ENCODE data around the gene MDH2. TPM values are rescaled to one million over a fixed set of nuclear protein-coding genes. Genes with fewer than 3 reads are reported as not detected.
"Not testable (repeated sequence)": the region's sequence is repeated elsewhere in the genome, so short reads cannot be mapped to it uniquely, and the experiment has no call there.

MDH2 gene
- polyA plus RNA-seq, 1 experiment, result 116 TPM

DNA sequence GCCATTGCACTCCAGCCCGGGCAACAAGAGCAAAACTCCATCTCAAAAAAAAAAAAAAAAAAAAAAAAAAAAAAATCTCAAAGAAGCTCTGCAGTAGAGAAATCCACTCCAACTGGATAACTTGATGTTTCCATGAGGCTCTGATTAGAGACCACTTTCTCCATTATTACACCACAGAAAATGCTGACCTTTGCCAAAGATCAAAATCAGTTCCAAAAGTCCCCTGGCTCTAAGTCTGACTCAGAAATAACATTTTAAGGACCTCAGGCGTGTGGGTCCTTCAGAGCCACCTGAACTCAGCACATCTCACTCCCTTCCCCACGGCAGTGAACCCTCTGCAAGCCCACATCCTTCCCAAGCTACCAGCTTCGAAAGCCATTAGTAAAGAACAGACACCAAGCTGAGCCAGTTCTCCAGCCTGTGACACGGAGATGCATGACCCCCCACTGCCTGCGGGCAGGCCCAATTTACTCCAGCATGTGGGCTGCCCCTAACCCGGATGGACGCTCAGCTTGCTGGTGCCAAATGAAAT is 39.7 kb upstream of the MDH2 start:
- Histone ChIP-seq H3K27ac (ENCODE audit: low read depth, low read length) (no peak overlapping the region), H3K27me3 (ENCODE audit: control insufficient read depth, insufficient read depth, low read length) (no peaks in the 10 kb centered on the region), H3K4me3 (ENCODE audit: low read depth, low read length) (no peak overlapping the region), H3K9me3 (ENCODE audit: control insufficient read depth, insufficient read depth, low read length) (no peaks in the 10 kb centered on the region)
- TF ChIP-seq, protein P1, sequence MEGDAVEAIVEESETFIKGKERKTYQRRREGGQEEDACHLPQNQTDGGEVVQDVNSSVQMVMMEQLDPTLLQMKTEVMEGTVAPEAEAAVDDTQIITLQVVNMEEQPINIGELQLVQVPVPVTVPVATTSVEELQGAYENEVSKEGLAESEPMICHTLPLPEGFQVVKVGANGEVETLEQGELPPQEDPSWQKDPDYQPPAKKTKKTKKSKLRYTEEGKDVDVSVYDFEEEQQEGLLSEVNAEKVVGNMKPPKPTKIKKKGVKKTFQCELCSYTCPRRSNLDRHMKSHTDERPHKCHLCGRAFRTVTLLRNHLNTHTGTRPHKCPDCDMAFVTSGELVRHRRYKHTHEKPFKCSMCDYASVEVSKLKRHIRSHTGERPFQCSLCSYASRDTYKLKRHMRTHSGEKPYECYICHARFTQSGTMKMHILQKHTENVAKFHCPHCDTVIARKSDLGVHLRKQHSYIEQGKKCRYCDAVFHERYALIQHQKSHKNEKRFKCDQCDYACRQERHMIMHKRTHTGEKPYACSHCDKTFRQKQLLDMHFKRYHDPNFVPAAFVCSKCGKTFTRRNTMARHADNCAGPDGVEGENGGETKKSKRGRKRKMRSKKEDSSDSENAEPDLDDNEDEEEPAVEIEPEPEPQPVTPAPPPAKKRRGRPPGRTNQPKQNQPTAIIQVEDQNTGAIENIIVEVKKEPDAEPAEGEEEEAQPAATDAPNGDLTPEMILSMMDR (IDR thresholded peaks at IDR 0.05; ENCODE audit: low read depth, low read length), result no peak
- CTCF ChIA-PET, result interaction anchor here (0.6 to 1.2 kb wide), 3 partner anchors 12 to 245 kb away, joined by 3 to 6 read pairs (median 6); partner anchors contain the start of genes MDH2 and STYXL1
- no peak for DNase-seq (ENCODE audit: low read depth, low spot score)
- POLR2A ChIA-PET, result interaction anchor here (0.6 to 0.7 kb wide), 2 partner anchors 15 to 23 kb away, joined by 3 to 5 read pairs; no protein-coding TSS in a partner anchor

DNA sequence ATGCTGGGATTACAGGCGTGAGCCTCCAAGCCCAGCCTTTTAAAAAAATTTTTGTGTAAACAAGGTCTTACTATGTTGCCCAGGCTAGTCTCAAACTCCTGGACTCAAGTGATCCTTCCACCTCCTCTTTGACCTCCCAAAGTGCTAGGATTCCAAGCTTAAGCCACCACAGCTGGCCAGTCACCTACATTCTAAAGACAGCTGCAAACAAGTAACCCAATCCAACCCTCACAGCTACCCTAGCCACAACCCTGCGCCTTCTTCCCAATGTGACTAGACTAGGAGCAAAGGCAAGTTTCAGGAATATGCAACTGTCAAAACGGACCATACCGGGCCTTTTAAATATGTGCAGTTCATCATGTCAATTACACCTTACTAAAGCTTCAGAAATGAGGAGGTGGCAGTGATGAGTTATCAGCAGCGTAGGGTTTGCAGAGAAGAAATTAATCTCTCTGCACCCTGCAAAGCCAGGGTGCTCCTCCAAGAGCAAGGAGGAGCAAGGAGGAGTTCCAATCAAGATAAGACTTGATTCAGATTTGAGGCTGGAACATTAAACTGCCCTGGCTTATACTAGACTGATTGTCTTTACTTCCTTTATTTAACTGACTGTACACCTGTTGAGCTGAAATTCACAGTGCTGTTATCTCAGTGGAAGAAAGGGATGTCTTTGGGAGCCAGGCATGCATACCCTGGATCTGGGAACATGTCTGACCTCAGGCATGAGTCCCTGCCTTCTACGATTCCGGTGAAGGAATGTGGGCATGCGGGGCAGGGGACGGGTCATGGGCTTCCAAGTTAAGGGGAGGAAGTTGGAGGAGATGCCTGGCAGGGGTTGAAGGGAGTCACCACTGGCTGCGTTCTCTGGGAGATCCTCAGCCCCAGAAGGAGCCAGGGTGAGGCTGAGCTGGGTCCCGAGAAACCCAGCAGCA is 38.0 kb upstream of the MDH2 start:
- ChIA-PET CTCF (interaction anchor here (0.5 to 3.3 kb wide), 2 partner anchors 11 to 946 kb away, joined by 3 to 26 read pairs; no protein-coding TSS in a partner anchor), POLR2A (interaction anchor here (0.5 to 1.3 kb wide), 3 partner anchors 72 to 250 kb away, joined by 3 to 4 read pairs (median 3); no protein-coding TSS in a partner anchor)
- TF ChIP-seq, protein P1 (IDR thresholded peaks at IDR 0.05; ENCODE audit: low read depth, low read length), result no peak
- Histone ChIP-seq H3K4me3 (ENCODE audit: low read depth, low read length) (no peak overlapping the region), H3K27me3 (ENCODE audit: control insufficient read depth, insufficient read depth, low read length) (no peaks in the 10 kb centered on the region), H3K27ac (ENCODE audit: low read depth, low read length) (no peak overlapping the region), H3K9me3 (ENCODE audit: control insufficient read depth, insufficient read depth, low read length) (no peaks in the 10 kb centered on the region)
- DNase-seq (ENCODE audit: low read depth, low spot score), result no peak

DNA sequence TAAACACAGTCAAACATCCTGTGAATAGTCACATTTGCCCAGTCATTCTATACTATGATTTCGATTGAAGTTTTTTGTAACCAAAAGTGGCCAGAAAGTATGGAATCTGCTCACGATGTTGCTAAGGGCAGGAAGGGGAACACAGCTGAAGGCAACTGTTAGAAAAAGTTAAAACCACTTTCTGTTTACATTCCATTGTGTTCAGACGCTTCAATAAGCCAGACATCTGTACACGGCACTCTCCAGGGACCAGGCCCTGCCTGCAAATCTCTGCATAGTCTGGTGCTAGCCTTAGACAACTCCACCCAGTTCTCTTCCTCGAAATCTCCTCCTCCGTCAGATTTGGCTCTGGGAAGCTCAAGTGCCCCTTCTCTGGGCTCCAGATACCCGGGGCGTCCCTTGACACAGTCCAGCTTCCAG is 36.5 kb upstream of the MDH2 start:
- no peak overlapping the region; the same call in 1 of the 2 replicates for H3K4me3 ChIP-seq (ENCODE audit: low read depth, low read length)

DNA sequence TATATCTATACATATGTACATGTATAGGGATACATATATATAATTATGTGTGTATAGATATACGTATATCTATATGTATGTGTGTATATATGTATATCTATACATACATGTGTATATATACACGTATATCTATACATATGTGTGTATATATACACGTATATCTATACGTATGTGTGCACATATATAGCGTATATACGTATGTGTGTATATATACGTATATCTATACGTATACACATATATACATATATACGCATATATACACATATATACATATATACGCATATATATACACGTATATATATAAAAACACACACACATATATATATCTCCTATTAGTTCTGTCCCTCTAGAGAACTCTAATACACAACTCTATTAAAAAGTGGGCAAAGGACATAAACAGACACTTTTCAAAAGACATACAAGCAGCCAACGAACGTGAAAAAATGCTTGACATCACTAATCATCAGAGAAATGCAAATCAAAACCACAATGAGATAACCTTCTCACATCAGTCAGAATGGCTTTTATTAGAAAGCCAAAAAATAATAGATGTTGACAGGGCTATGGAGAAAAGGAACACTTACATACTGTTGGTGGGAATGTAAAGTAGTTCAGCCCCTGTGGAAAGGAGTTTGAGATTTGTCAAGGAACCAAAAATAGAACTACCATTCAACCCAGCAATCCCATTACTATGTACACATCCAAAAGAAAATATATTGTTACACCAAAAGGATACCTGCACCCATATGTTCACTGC is 31.5 kb upstream of the MDH2 start:
- Histone ChIP-seq H3K27me3 (ENCODE audit: control insufficient read depth, insufficient read depth, low read length) (no peaks in the 10 kb centered on the region), H3K9me3 (ENCODE audit: control insufficient read depth, insufficient read depth, low read length) (no peaks in the 10 kb centered on the region), H3K27ac (ENCODE audit: low read depth, low read length) (no peak overlapping the region), H3K4me3 (ENCODE audit: low read depth, low read length) (no peak overlapping the region)
- TF ChIP-seq, protein P1 (IDR thresholded peaks at IDR 0.05; ENCODE audit: low read depth, low read length), result no peak
- ChIA-PET CTCF (no interaction called here), POLR2A (interaction anchor here (0.6 kb wide), 1 partner anchor 148 kb away, joined by 4 read pairs; no protein-coding TSS in a partner anchor)
- DNase-seq (ENCODE audit: low read depth, low spot score), result no peak

More for the DNA sequence above, 36.5 kb upstream of the MDH2 start:
- no peaks in the 10 kb centered on the region for H3K9me3 ChIP-seq (ENCODE audit: control insufficient read depth, insufficient read depth, low read length)
- no peaks in the 10 kb centered on the region for H3K27me3 ChIP-seq (ENCODE audit: control insufficient read depth, insufficient read depth, low read length)
- peak overlapping the region; percentile 86 for H3K27ac ChIP-seq (ENCODE audit: low read depth, low read length)
- DNase-seq (ENCODE audit: low read depth, low spot score), result peak; percentile 80
- ChIA-PET POLR2A (interaction anchor here (0.6 to 1.7 kb wide), 4 partner anchors 36 to 169 kb away, joined by 3 to 6 read pairs (median 4); partner anchors contain the start of genes MDH2 and STYXL1), CTCF (interaction anchor here (0.6 to 3.3 kb wide), 5 partner anchors 9 to 303 kb away, joined by 3 to 26 read pairs (median 5); no protein-coding TSS in a partner anchor)
- TF ChIP-seq, protein P1 (IDR thresholded peaks at IDR 0.05; ENCODE audit: low read depth, low read length), result no peak

DNA sequence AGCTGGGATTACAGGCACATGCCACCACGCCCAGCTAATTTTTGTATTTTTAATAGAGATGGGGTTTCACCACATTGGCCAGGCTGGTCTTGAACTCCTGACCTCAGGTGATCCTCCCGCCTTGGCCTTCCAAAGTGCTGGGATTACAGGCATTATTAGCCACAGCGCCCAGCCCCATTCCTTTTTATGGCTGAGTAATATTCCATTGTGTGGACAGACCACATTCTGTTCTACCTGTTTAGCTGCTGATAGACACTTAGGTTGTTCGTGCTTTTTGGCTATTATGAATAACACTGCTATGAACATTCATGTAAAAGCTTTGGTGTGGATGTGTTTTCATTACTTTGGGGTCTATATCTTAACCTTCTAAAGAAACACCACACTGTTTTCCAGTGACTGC is 29.4 kb upstream of the MDH2 start:
- DNase-seq (ENCODE audit: low read depth, low spot score); H3K9me3 ChIP-seq (ENCODE audit: control insufficient read depth, insufficient read depth, low read length); H3K4me3 ChIP-seq (ENCODE audit: low read depth, low read length); H3K27ac ChIP-seq (ENCODE audit: low read depth, low read length); CTCF ChIA-PET; H3K27me3 ChIP-seq (ENCODE audit: control insufficient read depth, insufficient read depth, low read length): not testable (repeated sequence)
- POLR2A ChIA-PET, result interaction anchor here (0.7 kb wide), 1 partner anchor 24 kb away, joined by 3 read pairs; no protein-coding TSS in a partner anchor

Data from AG04450 (cell line).